ENCODE measurements around the gene CHIC2. TPM values are rescaled to one million over a fixed set of nuclear protein-coding genes. Genes with fewer than 3 reads are reported as not detected.

The CHIC2 gene
- total RNA-seq, 1 experiment from 2014 or later = 8.2 TPM

- Histone ChIP-seq H2BK20ac (ENCODE audit: low read depth, low read length, poor library complexity, severe bottlenecking) (no peak overlapping the region), H3K27me3 (ENCODE audit: insufficient read depth, low read length) (no peaks in the 10 kb centered on the region; the same call in 1 of the 2 replicates), H3K27ac (ENCODE audit: insufficient read length, low read depth, low read length) (no peak overlapping the region), H3K14ac (ENCODE audit: insufficient read depth, low read length) (no peak overlapping the region), H3K79me1 (ENCODE audit: insufficient read depth, low read depth, low read length, poor library complexity, severe bottlenecking) (no peaks in the 10 kb centered on the region), H3T11ph (ENCODE audit: low read length) (no peak overlapping the region), H4K5ac (ENCODE audit: insufficient read length, low read depth, low read length) (no peak overlapping the region), H4K91ac (ENCODE audit: insufficient read length, low read depth, low read length) (no peak overlapping the region), H3K4me1 (ENCODE audit: insufficient read depth, low read length) (no peaks in the 10 kb centered on the region), H3K79me2 (ENCODE audit: insufficient read depth, low read length) (no peaks in the 10 kb centered on the region), H3K9me3 (ENCODE audit: control insufficient read depth, low read depth, low read length) (no peaks in the 10 kb centered on the region), H2BK15ac (ENCODE audit: low read depth, low read length) (no peak overlapping the region), H2BK120ac (ENCODE audit: low read depth, low read length, poor library complexity, severe bottlenecking) (no peak overlapping the region), H3K4me2 (ENCODE audit: insufficient read depth, insufficient read length, low read length) (no peak overlapping the region), H3K18ac (ENCODE audit: insufficient read length, low read depth, low read length) (no peak overlapping the region), H3K4ac (ENCODE audit: low read depth, low read length) (no peak overlapping the region), H2BK12ac (ENCODE audit: insufficient read length, low read depth, low read length) (no peak overlapping the region), H3K23me2 (ENCODE audit: insufficient read length, low read depth, low read length, poor library complexity, severe bottlenecking) (no peaks in the 10 kb centered on the region), H3K56ac (ENCODE audit: insufficient read length, low read depth, low read length) (no peak overlapping the region), H4K20me1 (ENCODE audit: control insufficient read depth, insufficient read depth, insufficient read length) (no peaks in the 10 kb centered on the region), H4K8ac (replicated peaks; ENCODE audit: insufficient read length, low read depth, low read length) (no peak overlapping the region), H2AK5ac (ENCODE audit: insufficient read length, low read length) (no peak overlapping the region), H3K23ac (ENCODE audit: insufficient read length, low read depth, low read length) (no peak overlapping the region), H2AFZ (ENCODE audit: low read length) (no peak overlapping the region), H2BK5ac (ENCODE audit: insufficient read length, low read length) (no peak overlapping the region), H3K9ac (ENCODE audit: extremely low read depth, insufficient read length, low read length) (no peak overlapping the region)
- TF ChIP-seq CTCF (conservative IDR thresholded peaks at IDR 0.05) = no peak
- no peaks in the 10 kb centered on the region for H3K4me1 Mint-ChIP-seq
- no peaks in the 10 kb centered on the region for H3K36me3 Mint-ChIP-seq (ENCODE audit: insufficient read depth in 1 of 3, low read depth in 3 of 3)
- DNase-seq = no peak
- no peak overlapping the region for H3K27ac Mint-ChIP-seq
- peaks cover 23% of the 10 kb centered on the region for H3K27me3 Mint-ChIP-seq (ENCODE audit: low read depth)
- WGBS (ENCODE audit: extremely low coverage, insufficient read length, low lambda C conversion rate) = no CpG with 5 or more reads among the region's 1 CpG
- no peaks in the 10 kb centered on the region for H3K9me3 Mint-ChIP-seq
- no peak overlapping the region for H3K4me3 Mint-ChIP-seq
Measured at GRCh38 chr4:54082168-54082567, 17.8 kb upstream of the CHIC2 start.
